ENCODE results near the gene NKTR.

Gene NKTR

DNA sequence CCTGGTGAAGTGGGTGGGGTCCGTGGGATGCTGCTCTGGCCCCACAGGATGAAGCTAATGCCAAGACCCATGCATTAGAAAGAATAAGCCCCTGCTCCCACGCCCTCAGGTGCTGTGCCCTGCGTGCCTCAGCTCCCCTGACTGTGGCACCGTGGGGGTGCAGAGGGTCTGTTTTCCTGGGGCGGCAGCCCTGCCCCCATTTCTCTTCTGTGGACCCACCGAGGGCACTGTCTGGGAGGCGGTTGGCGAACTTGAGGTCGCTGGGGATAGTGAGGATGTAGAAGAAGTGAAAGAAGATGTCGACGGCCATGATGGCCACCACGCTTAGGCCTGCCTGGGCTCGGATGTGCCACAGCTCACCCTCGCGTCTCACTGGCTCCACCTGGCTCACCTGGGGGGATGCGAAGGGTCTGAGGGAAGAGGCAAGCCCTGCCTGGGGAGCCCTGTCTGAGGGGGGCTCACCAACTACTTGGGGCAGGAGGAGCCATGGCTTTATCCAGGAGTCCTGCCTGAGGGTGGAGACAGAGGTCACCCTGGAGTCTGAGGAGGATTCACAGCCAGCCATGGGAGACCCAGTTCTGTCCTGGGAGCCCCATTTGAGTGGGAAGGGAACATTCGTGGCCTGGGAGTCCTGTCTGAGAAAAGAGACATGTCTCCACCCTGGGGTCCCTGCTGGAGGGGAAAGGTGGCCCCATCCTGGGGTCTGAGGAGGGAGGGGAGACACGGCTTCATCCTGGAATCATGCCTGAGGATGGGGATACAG, 97.0 kb downstream of the NKTR start:
- no peak for DNase-seq (ENCODE audit: low read depth)
- TF ChIP-seq, protein P1, sequence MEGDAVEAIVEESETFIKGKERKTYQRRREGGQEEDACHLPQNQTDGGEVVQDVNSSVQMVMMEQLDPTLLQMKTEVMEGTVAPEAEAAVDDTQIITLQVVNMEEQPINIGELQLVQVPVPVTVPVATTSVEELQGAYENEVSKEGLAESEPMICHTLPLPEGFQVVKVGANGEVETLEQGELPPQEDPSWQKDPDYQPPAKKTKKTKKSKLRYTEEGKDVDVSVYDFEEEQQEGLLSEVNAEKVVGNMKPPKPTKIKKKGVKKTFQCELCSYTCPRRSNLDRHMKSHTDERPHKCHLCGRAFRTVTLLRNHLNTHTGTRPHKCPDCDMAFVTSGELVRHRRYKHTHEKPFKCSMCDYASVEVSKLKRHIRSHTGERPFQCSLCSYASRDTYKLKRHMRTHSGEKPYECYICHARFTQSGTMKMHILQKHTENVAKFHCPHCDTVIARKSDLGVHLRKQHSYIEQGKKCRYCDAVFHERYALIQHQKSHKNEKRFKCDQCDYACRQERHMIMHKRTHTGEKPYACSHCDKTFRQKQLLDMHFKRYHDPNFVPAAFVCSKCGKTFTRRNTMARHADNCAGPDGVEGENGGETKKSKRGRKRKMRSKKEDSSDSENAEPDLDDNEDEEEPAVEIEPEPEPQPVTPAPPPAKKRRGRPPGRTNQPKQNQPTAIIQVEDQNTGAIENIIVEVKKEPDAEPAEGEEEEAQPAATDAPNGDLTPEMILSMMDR (IDR thresholded peaks at IDR 0.05; ENCODE audit: low read depth, low read length) = no peak
- TF ChIP-seq MYC (IDR thresholded peaks at IDR 0.05; ENCODE audit: low read depth, low read length) = no peak
- no peak for TF ChIP-seq POLR2A (IDR thresholded peaks at IDR 0.05; ENCODE audit: extremely low read depth, insufficient read length)
- TF ChIP-seq, protein P2, sequence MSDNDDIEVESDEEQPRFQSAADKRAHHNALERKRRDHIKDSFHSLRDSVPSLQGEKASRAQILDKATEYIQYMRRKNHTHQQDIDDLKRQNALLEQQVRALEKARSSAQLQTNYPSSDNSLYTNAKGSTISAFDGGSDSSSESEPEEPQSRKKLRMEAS (IDR thresholded peaks at IDR 0.05; ENCODE audit: low read depth, low read length) = no peak
- no peak overlapping the region for H3K4me3 ChIP-seq (ENCODE audit: low read depth, low read length)

Measured in NB4 (cell line).